PFSK-1 (cell line): Measurements from ENCODE around the gene SYTL5.

ENCODE experiments used
- FOXP2 ChIP-seq: optimal IDR thresholded peaks from 2 replicates; pipeline ENCODE3; 2011; ENCODE audit warnings: borderline replicate concordance, control low read depth, inconsistent platforms; ENCODE audit not compliant: insufficient read depth; ENCODE audit errors: extremely low read length, extremely low read depth
- POLR2AphosphoS5 ChIP-seq: IDR thresholded peaks from 2 replicates; pipeline ENCODE4 v1.6.1; 2012; ENCODE audit warnings: low read depth, mild to moderate bottlenecking, control low read depth, low read length, moderate library complexity
- SIN3A ChIP-seq: IDR thresholded peaks from 2 replicates; pipeline ENCODE4 v1.6.1; 2012; ENCODE audit warnings: mild to moderate bottlenecking, low read length, moderate library complexity, borderline replicate concordance; ENCODE audit not compliant: insufficient read depth
- TAF1 ChIP-seq: IDR thresholded peaks from 2 replicates; pipeline ENCODE4 v1.6.1; 2012; ENCODE audit warnings: low read length, control low read depth, borderline replicate concordance; ENCODE audit not compliant: insufficient read depth
- TF ChIP-seq, protein P1 (sequence below), 2 experiments: IDR thresholded peaks; 2 replicates each; pipeline versions ENCODE4 v1.6.1 to v1.8.0; 2011 to 2012; ENCODE audit warnings: low read depth in 2 of 2, low read length in 2 of 2, control low read depth in 1 of 2, inconsistent platforms in 1 of 2, mild to moderate bottlenecking in 1 of 2, moderate library complexity in 1 of 2; ENCODE audit not compliant: insufficient read depth in 1 of 2

The SYTL5 gene

DNA sequence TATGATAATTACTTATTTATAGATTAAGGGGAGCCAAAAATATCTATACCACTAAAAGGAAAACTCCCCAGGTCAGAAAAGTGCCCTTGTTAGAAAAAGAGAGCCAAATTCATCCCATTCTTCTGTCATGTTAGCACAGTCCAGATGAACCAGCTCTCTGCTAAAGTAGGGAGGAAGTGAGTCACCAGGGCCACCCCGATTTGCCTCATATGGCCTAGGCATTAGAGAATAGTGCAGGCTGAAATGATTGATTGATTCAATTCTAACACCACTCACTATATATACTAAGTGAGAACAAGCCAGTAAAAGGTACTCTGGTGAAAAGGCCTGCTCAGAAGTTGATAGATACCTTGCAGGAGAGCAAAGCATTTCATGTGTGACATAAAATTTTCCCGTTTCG, 119.8 kb downstream of the SYTL5 start:
- TF ChIP-seq POLR2AphosphoS5 (no peak), FOXP2 (no peak), SIN3A (no peak), TAF1 (no peak)
- TF ChIP-seq, protein P1, sequence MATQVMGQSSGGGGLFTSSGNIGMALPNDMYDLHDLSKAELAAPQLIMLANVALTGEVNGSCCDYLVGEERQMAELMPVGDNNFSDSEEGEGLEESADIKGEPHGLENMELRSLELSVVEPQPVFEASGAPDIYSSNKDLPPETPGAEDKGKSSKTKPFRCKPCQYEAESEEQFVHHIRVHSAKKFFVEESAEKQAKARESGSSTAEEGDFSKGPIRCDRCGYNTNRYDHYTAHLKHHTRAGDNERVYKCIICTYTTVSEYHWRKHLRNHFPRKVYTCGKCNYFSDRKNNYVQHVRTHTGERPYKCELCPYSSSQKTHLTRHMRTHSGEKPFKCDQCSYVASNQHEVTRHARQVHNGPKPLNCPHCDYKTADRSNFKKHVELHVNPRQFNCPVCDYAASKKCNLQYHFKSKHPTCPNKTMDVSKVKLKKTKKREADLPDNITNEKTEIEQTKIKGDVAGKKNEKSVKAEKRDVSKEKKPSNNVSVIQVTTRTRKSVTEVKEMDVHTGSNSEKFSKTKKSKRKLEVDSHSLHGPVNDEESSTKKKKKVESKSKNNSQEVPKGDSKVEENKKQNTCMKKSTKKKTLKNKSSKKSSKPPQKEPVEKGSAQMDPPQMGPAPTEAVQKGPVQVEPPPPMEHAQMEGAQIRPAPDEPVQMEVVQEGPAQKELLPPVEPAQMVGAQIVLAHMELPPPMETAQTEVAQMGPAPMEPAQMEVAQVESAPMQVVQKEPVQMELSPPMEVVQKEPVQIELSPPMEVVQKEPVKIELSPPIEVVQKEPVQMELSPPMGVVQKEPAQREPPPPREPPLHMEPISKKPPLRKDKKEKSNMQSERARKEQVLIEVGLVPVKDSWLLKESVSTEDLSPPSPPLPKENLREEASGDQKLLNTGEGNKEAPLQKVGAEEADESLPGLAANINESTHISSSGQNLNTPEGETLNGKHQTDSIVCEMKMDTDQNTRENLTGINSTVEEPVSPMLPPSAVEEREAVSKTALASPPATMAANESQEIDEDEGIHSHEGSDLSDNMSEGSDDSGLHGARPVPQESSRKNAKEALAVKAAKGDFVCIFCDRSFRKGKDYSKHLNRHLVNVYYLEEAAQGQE (IDR thresholded peaks at IDR 0.05; ENCODE audit: insufficient read depth in 1 of 2, low read depth in 2 of 2, low read length in 2 of 2), result no peak

DNA sequence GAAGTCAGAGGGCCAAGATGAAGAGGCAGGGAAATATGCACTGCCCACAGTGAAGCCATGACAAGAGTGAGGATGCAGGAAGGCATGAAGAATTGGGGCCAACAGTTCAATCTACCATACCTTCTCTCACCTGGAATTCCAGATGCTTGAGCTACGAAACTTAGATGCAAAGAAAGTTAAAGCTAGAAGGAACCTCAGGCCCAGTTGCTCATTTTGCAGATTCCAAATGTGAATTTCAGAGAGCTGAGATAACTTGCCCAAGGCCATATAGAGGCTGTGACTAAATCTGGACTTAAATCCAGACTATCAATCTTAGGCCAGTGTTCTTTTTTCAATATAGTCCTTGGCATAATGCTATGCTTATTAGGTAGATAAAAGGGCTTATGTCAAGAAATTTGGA, 121.6 kb downstream of the SYTL5 start:
- no peak for TF ChIP-seq TAF1
- TF ChIP-seq SIN3A, result no peak
- no peak for TF ChIP-seq FOXP2
- TF ChIP-seq, protein P1 (IDR thresholded peaks at IDR 0.05; ENCODE audit: insufficient read depth in 1 of 2, low read depth in 2 of 2, low read length in 2 of 2), result no peak
- no peak for TF ChIP-seq POLR2AphosphoS5

DNA sequence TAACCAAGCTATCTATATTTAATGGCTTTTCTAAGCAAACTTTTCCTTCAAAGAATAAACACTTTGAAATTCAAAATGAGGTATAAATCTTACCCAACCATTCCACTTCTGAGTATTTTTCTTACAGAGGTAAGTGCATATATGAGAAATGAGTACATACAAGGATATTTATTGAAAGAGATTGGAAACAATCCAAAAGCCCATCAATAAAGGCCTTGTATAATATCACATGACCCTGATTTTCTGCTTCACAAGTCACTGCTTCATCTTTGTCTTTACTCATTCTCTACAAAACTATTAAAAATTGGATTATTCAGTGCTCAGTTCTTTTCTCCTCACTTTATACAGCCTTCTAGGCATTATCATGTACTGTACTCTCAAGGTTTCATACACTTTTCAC, 123.0 kb downstream of the SYTL5 start:
- TF ChIP-seq SIN3A, result no peak
- TF ChIP-seq FOXP2, result no peak
- TF ChIP-seq, protein P1 (IDR thresholded peaks at IDR 0.05; ENCODE audit: insufficient read depth in 1 of 2, low read depth in 2 of 2, low read length in 2 of 2), result no peak
- TF ChIP-seq TAF1, result no peak
- TF ChIP-seq POLR2AphosphoS5, result no peak

DNA sequence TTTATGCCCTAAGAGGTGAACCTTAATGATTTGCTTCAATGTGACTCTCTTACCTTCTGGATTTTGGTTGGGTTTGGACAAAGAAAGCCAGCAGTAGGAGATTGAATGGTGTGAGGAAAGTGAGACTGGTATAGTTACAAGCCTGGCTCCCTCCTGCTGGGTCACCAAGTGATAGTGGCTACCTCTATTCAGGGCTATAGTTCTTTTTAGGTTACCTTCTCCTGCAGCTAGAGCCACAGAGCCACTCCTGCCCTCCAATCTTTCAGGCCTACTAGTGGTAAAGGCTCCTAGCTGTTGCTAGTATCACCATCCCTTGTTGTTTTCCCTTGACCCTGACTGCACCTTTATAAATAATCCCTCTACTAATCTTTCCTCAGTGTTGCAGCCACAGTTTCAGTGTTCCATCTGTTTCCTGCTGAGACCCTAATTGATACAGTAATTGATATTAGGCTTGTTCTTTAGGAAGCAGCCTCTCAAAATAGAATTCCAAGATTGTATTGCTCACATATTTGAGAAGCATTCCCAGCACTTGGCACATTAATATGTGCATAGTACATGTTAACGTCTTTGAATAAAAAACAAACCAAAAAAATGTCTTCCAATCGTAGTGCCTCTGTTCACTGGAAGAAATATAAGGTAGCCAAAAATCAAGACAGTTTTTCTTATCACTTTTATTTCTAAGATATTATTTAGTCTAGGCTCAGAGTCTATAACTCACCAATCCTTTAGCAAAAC, 132.0 kb downstream of the SYTL5 start:
- no peak for TF ChIP-seq TAF1
- TF ChIP-seq, protein P1 (IDR thresholded peaks at IDR 0.05; ENCODE audit: insufficient read depth in 1 of 2, low read depth in 2 of 2, low read length in 2 of 2), result no peak
- TF ChIP-seq FOXP2, result no peak
- TF ChIP-seq POLR2AphosphoS5, result no peak
- TF ChIP-seq SIN3A, result no peak

DNA sequence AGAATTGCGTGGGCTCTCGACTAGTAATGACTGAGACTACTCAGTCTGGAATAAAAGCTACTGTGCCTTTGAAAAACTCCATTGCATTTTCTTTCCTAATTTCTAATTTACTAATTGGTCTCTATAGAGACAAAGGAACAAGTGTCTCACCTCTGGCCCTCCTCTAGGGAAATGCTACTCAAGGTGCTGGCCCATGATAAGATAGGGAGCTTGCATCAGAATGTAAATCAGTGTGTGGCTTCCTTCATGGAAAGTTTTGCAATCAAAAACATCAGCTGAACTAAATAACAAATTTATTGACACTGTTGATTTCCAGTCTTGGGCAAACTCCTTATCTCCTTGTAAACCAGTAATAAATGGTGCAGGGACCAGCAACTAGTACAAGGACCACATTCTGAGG, 132.5 kb downstream of the SYTL5 start:
- TF ChIP-seq FOXP2 (no peak), SIN3A (no peak), TAF1 (no peak), POLR2AphosphoS5 (no peak)
- TF ChIP-seq, protein P1 (IDR thresholded peaks at IDR 0.05; ENCODE audit: insufficient read depth in 1 of 2, low read depth in 2 of 2, low read length in 2 of 2), result no peak
